ENCODE measurements around the gene PRC1. TPM values are rescaled to one million over a fixed set of nuclear protein-coding genes. Genes with fewer than 3 reads are reported as not detected.
A peak's percentile ranks its signal among the peaks of the same experiment; 100 is the strongest.

PRC1 gene
- total RNA-seq, 1 donor: 17.7 TPM

- peak; percentile 86 for DNase-seq (ENCODE audit: insufficient read length, low spot score, missing footprints)
- Histone ChIP-seq H3K36me3 (ENCODE audit: insufficient read depth, low read length) (peaks cover 32% of the 10 kb centered on the region), H3K4me3 (ENCODE audit: insufficient read depth, low read length) (no peak overlapping the region), H3K9me3 (ENCODE audit: low read depth, low read length) (no peaks in the 10 kb centered on the region), H2AFZ (ENCODE audit: low read length) (no peak overlapping the region), H3K79me2 (ENCODE audit: insufficient read depth, low read length) (peaks cover 27% of the 10 kb centered on the region), H3K4me2 (ENCODE audit: insufficient read depth, low read length) (no peak overlapping the region), H3K27me3 (ENCODE audit: insufficient read depth, low read length) (no peaks in the 10 kb centered on the region), H3K27ac (ENCODE audit: low read depth, low read length) (no peak overlapping the region), H3K4me1 (ENCODE audit: insufficient read depth, low read length) (peaks cover 24% of the 10 kb centered on the region), H4K20me1 (ENCODE audit: insufficient read depth, low read length) (no peaks in the 10 kb centered on the region)
- no peak for TF ChIP-seq CTCF (IDR thresholded peaks at IDR 0.05; ENCODE audit: extremely low read depth, low read depth, low read length)
These were observed 34.4 kb downstream of the PRC1 start for GRCh38 chr15:90959894-90960293.

- no peak overlapping the region for H2AFZ ChIP-seq (ENCODE audit: low read length)
- H3K27me3 ChIP-seq (ENCODE audit: insufficient read depth, low read length): no peaks in the 10 kb centered on the region
- no peak overlapping the region for H3K4me3 ChIP-seq (ENCODE audit: insufficient read depth, low read length)
- H3K36me3 ChIP-seq (ENCODE audit: insufficient read depth, low read length): peaks cover 31% of the 10 kb centered on the region
- H3K79me2 ChIP-seq (ENCODE audit: insufficient read depth, low read length): peaks cover 27% of the 10 kb centered on the region
- H4K20me1 ChIP-seq (ENCODE audit: insufficient read depth, low read length): no peaks in the 10 kb centered on the region
- H3K27ac ChIP-seq (ENCODE audit: low read depth, low read length): no peak overlapping the region
- DNase-seq (ENCODE audit: insufficient read length, low spot score, missing footprints): no peak
- peaks cover 27% of the 10 kb centered on the region for H3K4me1 ChIP-seq (ENCODE audit: insufficient read depth, low read length)
- H3K9me3 ChIP-seq (ENCODE audit: low read depth, low read length): no peaks in the 10 kb centered on the region
- no peak for TF ChIP-seq CTCF (IDR thresholded peaks at IDR 0.05; ENCODE audit: extremely low read depth, low read depth, low read length)
- H3K4me2 ChIP-seq (ENCODE audit: insufficient read depth, low read length): no peak overlapping the region
These were observed 35.2 kb downstream of the PRC1 start for GRCh38 chr15:90959028-90959595.

- H3K27ac ChIP-seq (ENCODE audit: low read depth, low read length): peak overlapping the region; percentile 66
- no peaks in the 10 kb centered on the region for H3K27me3 ChIP-seq (ENCODE audit: insufficient read depth, low read length)
- H3K79me2 ChIP-seq (ENCODE audit: insufficient read depth, low read length): peaks cover 18% of the 10 kb centered on the region
- DNase-seq (ENCODE audit: insufficient read length, low spot score, missing footprints): no peak
- H3K4me3 ChIP-seq (ENCODE audit: insufficient read depth, low read length): peak overlapping the region; percentile 80
- H4K20me1 ChIP-seq (ENCODE audit: insufficient read depth, low read length): no peaks in the 10 kb centered on the region
- H3K4me2 ChIP-seq (ENCODE audit: insufficient read depth, low read length): peak overlapping the region; percentile 78
- no peaks in the 10 kb centered on the region for H3K9me3 ChIP-seq (ENCODE audit: low read depth, low read length)
- peaks cover 27% of the 10 kb centered on the region for H3K4me1 ChIP-seq (ENCODE audit: insufficient read depth, low read length)
- peaks cover 33% of the 10 kb centered on the region for H3K36me3 ChIP-seq (ENCODE audit: insufficient read depth, low read length)
- peak overlapping the region; percentile 77 for H2AFZ ChIP-seq (ENCODE audit: low read length)
- no peak for TF ChIP-seq CTCF (IDR thresholded peaks at IDR 0.05; ENCODE audit: extremely low read depth, low read depth, low read length)
These were observed 36.5 kb downstream of the PRC1 start for GRCh38 chr15:90957791-90958190.

GRCh38 chr15:90957031-90957790 is 37.1 kb downstream of the PRC1 start:
- Histone ChIP-seq H3K4me2 (ENCODE audit: insufficient read depth, low read length) (peak overlapping the region; percentile 78), H4K20me1 (ENCODE audit: insufficient read depth, low read length) (no peaks in the 10 kb centered on the region), H2AFZ (ENCODE audit: low read length) (peak overlapping the region; percentile 77), H3K79me2 (ENCODE audit: insufficient read depth, low read length) (peaks cover 18% of the 10 kb centered on the region), H3K4me3 (ENCODE audit: insufficient read depth, low read length) (peak overlapping the region; percentile 80), H3K27me3 (ENCODE audit: insufficient read depth, low read length) (no peaks in the 10 kb centered on the region), H3K4me1 (ENCODE audit: insufficient read depth, low read length) (peaks cover 27% of the 10 kb centered on the region), H3K27ac (ENCODE audit: low read depth, low read length) (peak overlapping the region; percentile 66), H3K36me3 (ENCODE audit: insufficient read depth, low read length) (peaks cover 36% of the 10 kb centered on the region), H3K9me3 (ENCODE audit: low read depth, low read length) (no peaks in the 10 kb centered on the region)
- peak; percentile 93 for DNase-seq (ENCODE audit: insufficient read length, low spot score, missing footprints)
- TF ChIP-seq CTCF (IDR thresholded peaks at IDR 0.05; ENCODE audit: extremely low read depth, low read depth, low read length): no peak
